Muscle of leg (tissue), 11 donors: ENCODE measurements around the gene SETBP1. TPM values are rescaled to one million over a fixed set of nuclear protein-coding genes. Genes with fewer than 3 reads are reported as not detected.

Source experiments
- DNase-seq: peaks from one replicate; pipeline ENCODE4 v3.0.0; 2013
- H3K27ac ChIP-seq: one replicate; pipeline ENCODE4 v1.5.1; 2013; ENCODE audit warnings: mild to moderate bottlenecking, low read length, control low read depth
- H3K27me3 ChIP-seq: one replicate; pipeline ENCODE4 v1.6.1; 2013; ENCODE audit warnings: low read length; ENCODE audit not compliant: control insufficient read depth, insufficient read depth
- H3K36me3 ChIP-seq: one replicate; pipeline ENCODE4 v1.6.1; 2013; ENCODE audit warnings: low read length; ENCODE audit not compliant: control insufficient read depth, insufficient read depth
- H3K4me1 ChIP-seq: one replicate; pipeline ENCODE4 v1.6.1; 2013; ENCODE audit warnings: low read length; ENCODE audit not compliant: control insufficient read depth, insufficient read depth
- H3K4me3 ChIP-seq: one replicate; pipeline ENCODE4 v1.5.1; 2013; ENCODE audit warnings: low read length, control low read depth
- H3K9me3 ChIP-seq: replicated peaks from 2 replicates; pipeline ENCODE4 v1.6.1; 2013; ENCODE audit warnings: low read depth, low read length; ENCODE audit not compliant: control insufficient read depth
- WGBS: methylation state at CpG from one replicate; pipeline ENCODE4 v1.1.5; 2013; ENCODE audit warnings: missing lambda C conversion rate; ENCODE audit not compliant: insufficient coverage; 5-methylcytosine and 5-hydroxymethylcytosine counted together
- polyA plus RNA-seq, 8 donors: library from polyadenylated mRNA; unstranded; fragments of 120-200 nt; gene quantifications; one replicate each; pipeline versions ENCODE4 v1.2.1 to v1.2.3, GENCODE V29; 2013; ENCODE audit warnings: inconsistent platforms in 1 of 8, low replicate concordance in 1 of 8; ENCODE audit not compliant: insufficient read length in 8 of 8, insufficient read depth in 1 of 8
- total RNA-seq: library from RNA; stranded (reverse); fragments of 120-200 nt; gene quantifications from one replicate; pipeline ENCODE4 v1.2.4, GENCODE V29; 2013

SETBP1 gene
- total and polyA plus RNA-seq, 9 donors, result 11.0 to 20.5 (median 16.8) TPM

DNA sequence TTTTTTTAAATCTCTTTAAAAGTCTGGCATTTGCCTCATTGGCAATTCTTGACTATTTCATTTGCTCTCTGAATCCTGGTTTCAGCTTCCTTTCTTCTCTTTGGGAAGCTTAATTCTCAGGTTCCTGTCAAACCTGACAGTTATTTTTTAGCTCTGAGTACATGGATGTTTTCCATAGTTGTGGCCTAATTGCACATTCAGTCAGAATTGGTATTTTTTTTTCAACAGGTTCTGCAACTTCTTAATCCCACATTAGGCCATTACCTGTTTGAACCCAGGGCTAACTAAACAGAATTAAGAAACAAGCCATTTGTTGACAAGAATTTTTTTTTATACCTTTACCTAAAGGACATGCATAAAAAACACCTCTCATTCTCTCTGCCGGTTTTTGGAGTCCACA is 338.8 kb downstream of the SETBP1 start:
- no peak overlapping the region for H3K4me3 ChIP-seq
- no peak for DNase-seq
- peaks cover 14% of the 10 kb centered on the region for H3K4me1 ChIP-seq
- H3K27me3 ChIP-seq, result no peaks in the 10 kb centered on the region
- no CpG with 5 or more reads among the region's 1 CpG for WGBS
- no peaks in the 10 kb centered on the region for H3K36me3 ChIP-seq
- no peak overlapping the region for H3K27ac ChIP-seq
- no peaks in the 10 kb centered on the region for H3K9me3 ChIP-seq

DNA sequence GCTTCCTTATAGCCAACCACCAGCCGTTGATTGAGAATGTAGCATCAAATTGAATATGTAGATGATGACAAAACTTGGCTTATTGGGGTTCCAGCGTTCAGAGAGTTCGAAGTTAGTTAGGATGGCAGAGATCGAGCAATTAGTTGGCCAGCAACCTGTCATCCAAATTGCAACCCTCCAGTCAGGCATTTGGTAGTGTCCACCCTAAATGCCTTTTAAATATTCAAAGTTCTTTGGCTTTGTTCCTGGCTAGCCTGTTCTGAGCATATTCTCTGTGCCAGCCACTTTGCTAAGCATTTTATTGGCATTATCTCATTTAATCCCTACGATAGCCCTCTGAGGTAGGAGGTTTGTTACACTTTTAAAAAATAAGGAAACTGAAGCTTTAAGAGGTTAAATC is 342.8 kb downstream of the SETBP1 start:
- H3K27me3 ChIP-seq, result no peaks in the 10 kb centered on the region
- no peak overlapping the region for H3K4me3 ChIP-seq
- H3K4me1 ChIP-seq, result no peaks in the 10 kb centered on the region
- no peaks in the 10 kb centered on the region for H3K9me3 ChIP-seq
- 88% methylated on average over 3 of the region's 5 CpGs for WGBS
- H3K36me3 ChIP-seq, result no peaks in the 10 kb centered on the region
- DNase-seq, result no peak
- H3K27ac ChIP-seq, result no peak overlapping the region

DNA sequence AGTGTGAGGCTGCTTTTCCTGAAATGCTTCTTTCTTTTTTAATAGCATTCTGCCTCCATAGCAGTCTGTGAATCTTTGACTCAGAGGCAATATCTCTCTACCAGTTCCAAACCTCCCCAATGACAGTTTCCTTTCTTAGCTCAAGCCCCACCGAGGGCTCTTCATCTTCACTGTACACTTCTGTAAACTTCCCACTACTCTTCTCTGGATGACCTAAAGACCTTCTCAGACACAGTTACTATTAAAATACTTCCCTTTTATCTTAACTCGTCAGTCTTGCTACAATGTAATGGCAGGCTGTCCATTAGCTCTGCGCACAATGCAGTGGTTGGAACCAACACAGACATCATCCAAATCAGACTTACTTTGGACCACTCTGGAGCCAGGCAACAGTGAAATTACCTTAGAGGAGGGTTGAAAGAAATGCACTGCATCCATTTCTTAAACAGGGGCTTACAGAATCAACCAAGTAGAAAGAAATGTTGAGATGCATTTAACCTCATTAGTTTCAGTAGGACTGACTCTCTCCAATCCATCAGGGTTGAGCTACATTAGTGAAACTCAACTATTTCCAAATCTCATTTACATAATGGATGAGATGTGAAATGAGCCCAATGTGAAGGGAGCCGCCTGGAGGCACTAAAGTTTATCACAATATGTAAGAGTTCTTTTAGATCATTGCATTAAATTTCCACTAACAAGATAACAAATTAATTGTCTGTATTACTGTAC is 343.8 kb downstream of the SETBP1 start:
- Histone ChIP-seq H3K4me1 (no peaks in the 10 kb centered on the region), H3K9me3 (no peaks in the 10 kb centered on the region), H3K27ac (no peak overlapping the region), H3K27me3 (no peaks in the 10 kb centered on the region), H3K36me3 (no peaks in the 10 kb centered on the region), H3K4me3 (no peak overlapping the region)
- DNase-seq, result no peak
- WGBS, result 89% methylated on average over 1 of the region's 4 CpGs

DNA sequence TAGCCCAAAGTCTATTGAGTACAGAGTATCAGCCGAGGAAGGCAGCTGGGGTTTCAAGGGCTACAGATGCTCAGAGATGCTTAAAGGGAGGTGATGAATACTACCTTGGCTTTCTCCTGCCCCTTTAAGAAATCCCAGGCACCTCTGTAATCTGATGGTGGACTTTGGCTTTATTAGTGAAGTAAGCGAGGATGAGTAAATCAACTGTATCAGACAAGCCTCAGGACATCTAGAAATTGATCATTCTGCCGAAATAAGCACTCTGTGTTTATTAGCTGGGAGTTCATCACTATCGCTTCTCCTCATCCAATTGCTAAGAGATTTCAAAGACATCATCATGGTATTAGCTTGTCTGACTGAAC is 344.4 kb downstream of the SETBP1 start:
- Histone ChIP-seq H3K4me1 (no peaks in the 10 kb centered on the region), H3K36me3 (no peaks in the 10 kb centered on the region), H3K4me3 (no peak overlapping the region), H3K27ac (no peak overlapping the region), H3K9me3 (no peaks in the 10 kb centered on the region), H3K27me3 (no peaks in the 10 kb centered on the region)
- DNase-seq, result no peak
- no CpG with 5 or more reads among the region's 4 CpGs for WGBS

DNA sequence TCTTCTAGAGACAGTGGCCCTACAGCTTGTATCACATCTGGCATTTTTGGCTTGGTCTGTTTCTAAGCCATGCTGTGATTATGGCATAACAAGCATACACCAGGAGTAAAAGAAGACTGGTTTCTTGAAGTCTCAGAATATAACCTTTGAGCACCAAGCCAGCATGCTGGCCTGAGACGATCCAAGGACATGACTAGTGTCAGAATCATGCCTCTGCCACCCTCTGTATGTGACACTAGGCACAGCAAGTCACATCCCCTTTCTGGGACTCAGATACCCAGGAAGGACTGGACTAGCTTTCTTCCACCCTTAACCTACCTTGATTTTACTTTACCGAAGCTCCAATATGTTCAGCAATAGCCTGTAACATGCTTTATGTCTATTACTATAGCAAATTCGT is 345.5 kb downstream of the SETBP1 start:
- Histone ChIP-seq H3K27me3 (no peaks in the 10 kb centered on the region), H3K4me3 (no peak overlapping the region), H3K4me1 (no peaks in the 10 kb centered on the region), H3K36me3 (no peaks in the 10 kb centered on the region), H3K9me3 (no peaks in the 10 kb centered on the region), H3K27ac (no peak overlapping the region)
- DNase-seq, result no peak
- WGBS, result 83% methylated on average over 3 of the region's 3 CpGs

DNA sequence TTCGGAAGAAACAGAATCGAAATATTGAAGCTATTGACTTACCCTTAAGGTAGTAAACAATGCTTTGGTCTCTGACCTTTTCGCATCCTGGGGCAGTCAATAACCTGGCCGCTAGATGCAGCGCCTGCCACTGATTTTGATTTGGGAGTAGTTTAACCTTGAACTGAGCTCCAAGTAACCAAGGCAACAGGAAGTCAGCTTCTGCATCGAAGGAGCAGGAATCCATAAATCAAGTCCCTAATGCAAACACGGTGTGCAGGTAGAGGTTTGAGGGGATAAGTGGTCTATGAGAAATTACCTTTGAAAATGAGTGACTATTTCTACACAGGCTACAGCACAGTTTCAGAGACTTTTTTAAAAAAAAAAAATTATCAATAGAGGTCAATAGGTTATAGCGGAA is 353.5 kb downstream of the SETBP1 start:
- H3K9me3 ChIP-seq, result no peaks in the 10 kb centered on the region
- WGBS, result 59% methylated on average over 5 of the region's 8 CpGs
- no peak overlapping the region for H3K4me3 ChIP-seq
- H3K27ac ChIP-seq, result no peak overlapping the region
- no peaks in the 10 kb centered on the region for H3K36me3 ChIP-seq
- H3K27me3 ChIP-seq, result no peaks in the 10 kb centered on the region
- no peak for DNase-seq
- H3K4me1 ChIP-seq, result no peaks in the 10 kb centered on the region

DNA sequence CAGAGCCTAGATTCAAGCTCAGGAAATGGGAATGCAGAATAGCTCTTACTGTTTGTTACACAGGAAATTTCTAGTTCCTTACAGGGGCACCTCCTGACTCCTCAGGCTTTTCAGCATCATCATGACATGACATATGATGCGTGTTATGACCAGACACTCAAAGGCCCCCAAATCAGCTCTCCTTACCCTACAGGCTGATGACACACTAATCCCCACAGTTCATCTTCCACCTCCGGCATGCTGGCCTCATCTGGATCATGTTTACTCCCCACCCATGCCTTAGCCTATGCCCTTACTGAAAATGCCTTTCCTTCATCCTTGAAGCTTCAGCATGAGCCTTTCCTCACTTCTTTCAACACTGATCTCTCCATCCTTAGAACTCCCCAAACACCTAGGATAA is 356.9 kb downstream of the SETBP1 start:
- no peak for DNase-seq
- WGBS, result 79% methylated on average over 2 of the region's 2 CpGs
- Histone ChIP-seq H3K9me3 (no peaks in the 10 kb centered on the region), H3K27ac (no peak overlapping the region), H3K36me3 (peaks cover 2% of the 10 kb centered on the region), H3K27me3 (no peaks in the 10 kb centered on the region), H3K4me1 (peaks cover 4% of the 10 kb centered on the region), H3K4me3 (no peak overlapping the region)

DNA sequence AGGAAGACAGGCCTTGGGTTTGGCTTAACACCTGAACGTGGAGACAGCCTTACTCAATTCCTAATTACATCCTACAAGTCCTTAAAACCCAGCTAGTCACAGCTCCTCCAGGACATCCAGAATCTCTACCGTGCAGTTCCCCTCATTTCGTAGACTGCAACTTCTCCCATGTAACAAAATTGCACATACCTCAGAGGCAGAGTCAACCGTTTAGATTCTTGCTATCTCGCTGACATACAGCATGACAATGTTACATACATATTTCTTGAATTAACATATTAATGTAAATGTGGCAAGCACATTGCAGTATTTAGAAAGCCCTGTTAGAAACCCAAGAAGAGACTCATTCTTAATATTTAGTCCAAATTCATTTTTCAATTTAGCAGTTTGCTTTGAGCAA is 358.7 kb downstream of the SETBP1 start:
- no peaks in the 10 kb centered on the region for H3K27me3 ChIP-seq
- peaks cover 2% of the 10 kb centered on the region for H3K36me3 ChIP-seq
- H3K4me3 ChIP-seq, result no peak overlapping the region
- no peak overlapping the region for H3K27ac ChIP-seq
- no peak for DNase-seq
- peaks cover 4% of the 10 kb centered on the region for H3K4me1 ChIP-seq
- no peaks in the 10 kb centered on the region for H3K9me3 ChIP-seq
- no CpG with 5 or more reads among the region's 5 CpGs for WGBS

DNA sequence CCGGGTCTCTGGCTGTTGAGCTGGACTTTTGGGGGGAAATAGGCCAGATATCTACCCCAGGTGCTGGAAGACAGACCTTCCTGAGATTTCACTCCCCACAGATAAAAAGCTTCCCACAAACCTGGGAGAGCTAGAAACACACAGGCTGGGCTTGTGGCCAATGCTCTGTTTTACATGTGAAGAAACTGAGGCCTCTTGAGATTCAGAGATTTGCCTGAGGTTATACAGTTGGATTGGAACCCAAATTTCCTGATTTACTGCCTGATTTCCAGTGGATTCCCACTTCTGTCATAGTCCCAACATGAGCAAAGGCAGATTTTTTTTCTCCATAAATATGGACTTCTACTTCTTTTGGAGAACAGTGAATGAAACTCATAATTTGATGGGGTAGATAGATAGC is 360.2 kb downstream of the SETBP1 start:
- no peaks in the 10 kb centered on the region for H3K27me3 ChIP-seq
- peaks cover 4% of the 10 kb centered on the region for H3K4me1 ChIP-seq
- no peak overlapping the region for H3K27ac ChIP-seq
- no peaks in the 10 kb centered on the region for H3K9me3 ChIP-seq
- no CpG with 5 or more reads among the region's 1 CpG for WGBS
- H3K36me3 ChIP-seq, result peaks cover 3% of the 10 kb centered on the region
- DNase-seq, result peak; percentile 76
- H3K4me3 ChIP-seq, result no peak overlapping the region

DNA sequence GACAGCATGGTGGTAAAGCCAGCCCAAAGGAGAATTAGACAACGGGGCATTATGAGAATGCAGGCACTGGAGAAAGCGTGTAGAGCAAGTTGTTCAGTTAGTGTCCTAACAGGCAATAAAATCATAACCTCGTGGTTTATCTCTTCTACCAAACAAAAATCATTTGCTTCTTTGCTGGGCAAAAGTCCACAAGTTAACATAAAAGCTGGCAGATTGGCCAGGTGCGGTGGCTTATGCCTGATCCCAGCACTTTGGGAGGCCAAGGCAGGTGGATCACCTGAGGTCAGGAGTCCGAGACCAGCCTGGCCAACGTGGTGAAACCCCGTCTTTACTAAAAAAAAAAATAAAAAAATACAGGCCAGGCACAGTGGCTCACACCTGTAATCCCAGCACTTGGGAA is 364.1 kb downstream of the SETBP1 start:
- Histone ChIP-seq H3K4me3 (no peak overlapping the region), H3K4me1 (peaks cover 4% of the 10 kb centered on the region)
- WGBS, result 80% methylated on average over 2 of the region's 7 CpGs

DNA sequence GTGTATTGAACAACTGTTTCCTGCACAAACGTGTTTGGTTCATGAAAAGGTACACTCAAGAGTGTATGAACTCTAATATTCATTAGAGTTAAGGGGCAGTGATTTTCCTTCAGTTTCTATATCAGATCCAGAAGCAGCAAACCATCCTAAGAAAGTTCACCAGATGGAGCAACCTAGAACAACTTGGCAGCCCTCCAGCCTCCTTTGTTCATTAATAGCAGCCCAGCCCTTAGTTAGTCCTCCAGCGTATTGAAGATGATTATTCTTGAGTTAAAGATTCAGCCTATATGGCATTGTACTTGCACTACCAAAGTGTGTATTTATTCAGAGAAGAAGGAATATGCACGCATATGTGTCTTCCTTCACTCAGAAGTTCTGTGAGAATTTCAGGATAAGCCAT is 365.5 kb downstream of the SETBP1 start:
- Histone ChIP-seq H3K9me3 (no peaks in the 10 kb centered on the region), H3K4me1 (peaks cover 5% of the 10 kb centered on the region), H3K4me3 (no peak overlapping the region), H3K27me3 (no peaks in the 10 kb centered on the region), H3K36me3 (peaks cover 2% of the 10 kb centered on the region), H3K27ac (no peak overlapping the region)
- no CpG with 5 or more reads among the region's 3 CpGs for WGBS
- no peak for DNase-seq

More for the DNA sequence above, 364.1 kb downstream of the SETBP1 start:
- H3K36me3 ChIP-seq, result peaks cover 4% of the 10 kb centered on the region
- no peak overlapping the region for H3K27ac ChIP-seq
- no peak for DNase-seq
- no peaks in the 10 kb centered on the region for H3K9me3 ChIP-seq
- no peaks in the 10 kb centered on the region for H3K27me3 ChIP-seq
